ENCODE results near the gene BAD. TPM values are rescaled to one million over a fixed set of nuclear protein-coding genes. Genes with fewer than 3 reads are reported as not detected.

BAD gene
- polyA plus RNA-seq, 1 donor (not counting 4 experiments of a cell fraction or from before 2014, with no cell fraction given): 58.3 TPM

GRCh38 chr11:64258356-64258755 is 26.1 kb downstream of the BAD start:
- Histone ChIP-seq H3K9me3 (ENCODE audit: control insufficient read depth, low read depth, low read length) (no peaks in the 10 kb centered on the region), H3K36me3 (ENCODE audit: control insufficient read depth in 2 of 2, extremely low read depth in 1 of 2, insufficient read depth in 2 of 2, low read length in 2 of 2) (peaks cover 50 to 65% of the 10 kb centered on the region in 2 experiments), H3K9me1 (ENCODE audit: control insufficient read depth, extremely low read depth, insufficient read depth, low read length) (peaks cover 2% of the 10 kb centered on the region), H3K4me3 (ENCODE audit: control insufficient read depth in 2 of 3, extremely low read depth in 1 of 3, insufficient read depth in 2 of 3, low read depth in 1 of 3, low read length in 3 of 3) (no peak overlapping the region), H4K20me1 (ENCODE audit: control insufficient read depth, extremely low read depth, insufficient read depth, low read length) (peaks cover 2% of the 10 kb centered on the region), H3K9ac (ENCODE audit: control insufficient read depth, extremely low read depth, insufficient read depth, low read length) (no peak overlapping the region), H3K27me3 (ENCODE audit: control insufficient read depth, extremely low read depth, insufficient read depth, low read length) (no peaks in the 10 kb centered on the region), H3K4me2 (ENCODE audit: control insufficient read depth, extremely low read depth, insufficient read depth, low read depth, low read length) (no peak overlapping the region), H2AFZ (ENCODE audit: control insufficient read depth, low read length) (no peak overlapping the region), H3K4me1 (ENCODE audit: control insufficient read depth, extremely low read depth, insufficient read depth, low read length) (peaks cover 18% of the 10 kb centered on the region), H3K27ac (ENCODE audit: control insufficient read depth, insufficient read depth, low read length) (no peak overlapping the region), H3K79me2 (ENCODE audit: control insufficient read depth, insufficient read depth, low read length) (peaks cover 29% of the 10 kb centered on the region)
- TF ChIP-seq, protein P1, sequence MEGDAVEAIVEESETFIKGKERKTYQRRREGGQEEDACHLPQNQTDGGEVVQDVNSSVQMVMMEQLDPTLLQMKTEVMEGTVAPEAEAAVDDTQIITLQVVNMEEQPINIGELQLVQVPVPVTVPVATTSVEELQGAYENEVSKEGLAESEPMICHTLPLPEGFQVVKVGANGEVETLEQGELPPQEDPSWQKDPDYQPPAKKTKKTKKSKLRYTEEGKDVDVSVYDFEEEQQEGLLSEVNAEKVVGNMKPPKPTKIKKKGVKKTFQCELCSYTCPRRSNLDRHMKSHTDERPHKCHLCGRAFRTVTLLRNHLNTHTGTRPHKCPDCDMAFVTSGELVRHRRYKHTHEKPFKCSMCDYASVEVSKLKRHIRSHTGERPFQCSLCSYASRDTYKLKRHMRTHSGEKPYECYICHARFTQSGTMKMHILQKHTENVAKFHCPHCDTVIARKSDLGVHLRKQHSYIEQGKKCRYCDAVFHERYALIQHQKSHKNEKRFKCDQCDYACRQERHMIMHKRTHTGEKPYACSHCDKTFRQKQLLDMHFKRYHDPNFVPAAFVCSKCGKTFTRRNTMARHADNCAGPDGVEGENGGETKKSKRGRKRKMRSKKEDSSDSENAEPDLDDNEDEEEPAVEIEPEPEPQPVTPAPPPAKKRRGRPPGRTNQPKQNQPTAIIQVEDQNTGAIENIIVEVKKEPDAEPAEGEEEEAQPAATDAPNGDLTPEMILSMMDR (optimal IDR thresholded peaks at IDR 0.05 in 1 of 3, IDR thresholded peaks at IDR 0.05 in 1 of 3, conservative IDR thresholded peaks at IDR 0.05 in 1 of 3; ENCODE audit: extremely low read depth in 1 of 3, insufficient read depth in 2 of 3, low read length in 3 of 3): no peak
- TF ChIP-seq EZH2 (IDR thresholded peaks at IDR 0.05; ENCODE audit: low read length): no peak
- no peak for FAIRE-seq
- dilution Hi-C loops (cut with MboI; ENCODE audit: extremely low pct_ligation_motif_present, low sequenced_read_pairs): no loop called here
- no peak for DNase-seq (ENCODE audit: low read depth, low spot score)

- TF ChIP-seq, protein P1 (optimal IDR thresholded peaks at IDR 0.05 in 1 of 3, IDR thresholded peaks at IDR 0.05 in 1 of 3, conservative IDR thresholded peaks at IDR 0.05 in 1 of 3; ENCODE audit: extremely low read depth in 1 of 3, insufficient read depth in 2 of 3, low read length in 3 of 3): no peak
- no peak for TF ChIP-seq EZH2 (IDR thresholded peaks at IDR 0.05; ENCODE audit: low read length)
- H3K27ac ChIP-seq (ENCODE audit: control insufficient read depth, insufficient read depth, low read length): no peak overlapping the region
- H3K9me1 ChIP-seq (ENCODE audit: control insufficient read depth, extremely low read depth, insufficient read depth, low read length): peaks cover 2% of the 10 kb centered on the region
- no peak overlapping the region for H3K9ac ChIP-seq (ENCODE audit: control insufficient read depth, extremely low read depth, insufficient read depth, low read length)
- H3K36me3 ChIP-seq (ENCODE audit: control insufficient read depth in 2 of 2, extremely low read depth in 1 of 2, insufficient read depth in 2 of 2, low read length in 2 of 2): peaks cover 34 to 52% of the 10 kb centered on the region in 2 experiments
- no peak overlapping the region for H2AFZ ChIP-seq (ENCODE audit: control insufficient read depth, low read length)
- no peak for FAIRE-seq
- H4K20me1 ChIP-seq (ENCODE audit: control insufficient read depth, extremely low read depth, insufficient read depth, low read length): peaks cover 8% of the 10 kb centered on the region
- H3K9me3 ChIP-seq (ENCODE audit: control insufficient read depth, low read depth, low read length): no peaks in the 10 kb centered on the region
- H3K4me2 ChIP-seq (ENCODE audit: control insufficient read depth, extremely low read depth, insufficient read depth, low read depth, low read length): no peak overlapping the region
- peaks cover 17% of the 10 kb centered on the region for H3K4me1 ChIP-seq (ENCODE audit: control insufficient read depth, extremely low read depth, insufficient read depth, low read length)
- no peak overlapping the region for H3K4me3 ChIP-seq (ENCODE audit: control insufficient read depth in 2 of 3, extremely low read depth in 1 of 3, insufficient read depth in 2 of 3, low read depth in 1 of 3, low read length in 3 of 3)
- dilution Hi-C loops (cut with MboI; ENCODE audit: extremely low pct_ligation_motif_present, low sequenced_read_pairs): no loop called here
- peaks cover 48% of the 10 kb centered on the region for H3K79me2 ChIP-seq (ENCODE audit: control insufficient read depth, insufficient read depth, low read length)
- H3K27me3 ChIP-seq (ENCODE audit: control insufficient read depth, extremely low read depth, insufficient read depth, low read length): no peaks in the 10 kb centered on the region
- DNase-seq (ENCODE audit: low read depth, low spot score): no peak
Measured at GRCh38 chr11:64256300-64256699, 28.2 kb downstream of the BAD start.

All from keratinocyte (primary cell).